Upper lobe of left lung (tissue), 6 donors: ENCODE measurements around the gene HELT. TPM values are rescaled to one million over a fixed set of nuclear protein-coding genes. Genes with fewer than 3 reads are reported as not detected.

Source experiments
- ATAC-seq, 2 donors: fragments of 200-7000 bp; cut with Tn5 transposase; one replicate each; pipeline ENCODE4 v1.9.1; 2022; ENCODE audit warnings: mild to moderate bottlenecking in 2 of 2, moderate library complexity in 2 of 2; ENCODE audit not compliant: low FRiP score in 2 of 2
- DNase-seq, 2 donors: peaks; one replicate each; pipeline ENCODE4 v3.0.0-alpha.2; 2019 to 2020
- H3K27ac ChIP-seq, 4 donors: fragments of 200-600 bp; sonication (generic); one replicate each; pipeline ENCODE4 v1.5.1; 2016 to 2019
- H3K27me3 ChIP-seq, 4 donors: fragments of 200-600 bp; sonication (generic); one replicate each; pipeline ENCODE4 v1.5.1; 2017 to 2019
- H3K36me3 ChIP-seq, 4 donors: fragments of 200-600 bp; sonication (generic); one replicate each; pipeline ENCODE4 v1.5.1; 2016 to 2019
- H3K4me1 ChIP-seq, 4 donors: fragments of 200-600 bp; sonication (generic); one replicate each; pipeline ENCODE4 v1.5.1; 2018 to 2019
- H3K4me3 ChIP-seq, 4 donors: fragments of 200-600 bp; sonication (generic); one replicate each; pipeline ENCODE4 v1.5.1; 2017 to 2019; ENCODE audit warnings: mild to moderate bottlenecking in 2 of 4, moderate library complexity in 1 of 4
- H3K9me3 ChIP-seq, 4 donors: fragments of 200-600 bp; sonication (generic); one replicate each; pipeline ENCODE4 v1.5.1; 2018 to 2019
- EP300 ChIP-seq, 4 donors: sonication (generic); formaldehyde crosslinking; IDR thresholded peaks; one replicate each; pipeline ENCODE4 v1.5.1; 2017; ENCODE audit warnings: antibody characterized with exemption in 4 of 4, control low read depth in 2 of 4
- POLR2A ChIP-seq, 4 donors: fragments of 450-650 bp; IDR thresholded peaks; one replicate each; pipeline ENCODE4 v1.5.1; 2016 to 2017; ENCODE audit warnings: antibody characterized with exemption in 4 of 4, mild to moderate bottlenecking in 2 of 4
- POLR2AphosphoS5 ChIP-seq, 2 donors: sonication (generic); formaldehyde crosslinking; IDR thresholded peaks; one replicate each; pipeline ENCODE4 v1.5.1; 2017; ENCODE audit warnings: antibody characterized with exemption in 2 of 2
- WGBS, 2 donors: methylation state at CpG; one replicate each; pipeline ENCODE4 v1.1.5; 2017 to 2018; 5-methylcytosine and 5-hydroxymethylcytosine counted together
- total RNA-seq, 6 donors: library from RNA; depleted of rRNA in 4 of 6; stranded (reverse); fragments of >200 nt in 4 of 6; gene quantifications; one replicate each; pipeline versions ENCODE4 v1.1.0 to v1.2.1, GENCODE V29; 2016 to 2021
- TF ChIP-seq, protein P1 (sequence below), 6 experiments: fragments of 450-650 bp in 4 of 6; fragments of 200-600 bp in 2 of 6; sonication (generic) in 2 of 6; IDR thresholded peaks; one replicate each; pipeline ENCODE4 v1.5.1; 2016 to 2019; ENCODE audit warnings: antibody characterized with exemption in 6 of 6
- donor health status: DM: no; HTN: no; CAD: no; lungs with moderate emphysema.
- donor health status: DM: no; HTN: yes; CAD: no; lungs with severe emphysema.

HELT gene
- total RNA-seq, 6 donors from 2014 or later, result 1.3 to 1.6 TPM; not detected in 4

DNA sequence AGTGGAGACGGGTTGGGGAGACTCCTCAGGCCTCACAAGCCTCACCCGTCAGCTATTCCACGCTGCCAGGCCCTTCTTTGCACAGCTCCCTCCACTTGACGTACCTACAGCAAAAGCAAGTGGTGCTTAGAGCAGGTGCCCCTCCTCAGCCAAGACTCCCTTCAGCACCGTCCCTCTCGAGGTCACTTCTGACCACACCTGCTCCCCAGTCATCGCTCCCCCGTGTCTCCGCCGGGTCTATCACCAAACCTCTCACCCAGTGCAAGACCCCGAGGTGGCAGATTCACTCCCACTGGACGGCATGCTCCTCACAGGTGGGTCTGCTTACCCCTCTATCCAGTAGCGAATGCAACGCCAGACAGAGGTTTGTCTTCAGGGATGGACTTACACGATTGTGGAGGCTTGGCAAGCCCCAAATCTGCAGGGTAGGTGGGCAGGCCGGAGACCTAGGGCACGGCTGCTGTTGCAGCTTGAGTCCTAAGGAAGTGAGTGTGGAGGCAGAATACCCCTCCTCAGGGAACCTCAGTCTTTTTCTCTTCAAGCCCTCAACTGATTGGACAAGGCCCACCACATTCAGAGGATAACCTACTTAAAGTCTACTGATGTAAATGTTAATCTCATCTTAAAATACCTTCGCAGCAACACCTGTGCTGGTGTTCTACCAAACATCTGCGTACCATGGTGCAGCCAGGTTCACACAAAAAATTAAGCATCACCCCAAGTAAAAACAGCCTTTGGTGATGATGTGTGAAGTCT lies 14.5 kb upstream of the HELT start:
- DNase-seq, result no peak

DNA sequence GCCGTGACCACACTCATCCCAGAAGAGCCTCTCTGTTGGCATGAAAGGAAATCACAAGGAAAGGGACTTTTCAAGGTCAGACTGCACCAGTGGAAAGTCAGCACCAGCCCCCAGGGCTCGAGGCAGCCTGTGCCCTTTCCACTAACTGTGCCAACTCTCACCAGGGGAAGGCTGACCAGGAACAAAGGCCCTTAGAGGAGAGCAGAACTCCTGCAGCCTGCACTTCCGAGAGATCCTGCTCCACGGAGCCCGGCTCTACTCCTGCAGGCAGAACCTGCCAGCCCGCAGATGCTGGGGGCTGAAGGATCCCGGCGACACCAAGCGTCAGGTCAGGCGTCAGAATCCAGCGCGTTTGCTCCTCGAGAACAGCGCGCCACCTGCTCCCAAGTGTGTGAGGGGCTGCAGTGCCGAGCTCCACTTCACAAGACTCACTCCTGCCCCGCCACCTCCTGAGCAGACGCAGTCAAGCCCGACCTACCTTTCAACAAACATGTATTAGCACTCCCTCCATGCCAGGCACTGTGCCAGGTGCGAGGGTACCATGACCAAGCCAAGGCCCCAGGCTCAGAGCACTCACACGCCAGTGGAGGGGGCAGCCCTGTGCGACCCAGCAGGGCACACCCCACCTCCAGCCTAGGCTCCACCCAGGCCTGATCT lies 13.6 kb upstream of the HELT start:
- Histone ChIP-seq H3K27me3 (no peaks in the 10 kb centered on the region), H3K4me1 (peaks cover 9 to 12% (median 10%) of the 10 kb centered on the region in 4 donors), H3K9me3 (no peaks in the 10 kb centered on the region), H3K4me3 (peak overlapping the region in 3 of 4 donors; percentile 14 to 33 (median 24)), H3K27ac (no peak overlapping the region), H3K36me3 (no peaks in the 10 kb centered on the region)
- DNase-seq (peak; percentile 33 to 54), ATAC-seq (peak; percentile 62)
- TF ChIP-seq POLR2A (IDR thresholded peaks at IDR 0.05), result no peak
- TF ChIP-seq POLR2AphosphoS5 (IDR thresholded peaks at IDR 0.05), result no peak
- no peak for TF ChIP-seq EP300 (IDR thresholded peaks at IDR 0.05)
- TF ChIP-seq, protein P1, sequence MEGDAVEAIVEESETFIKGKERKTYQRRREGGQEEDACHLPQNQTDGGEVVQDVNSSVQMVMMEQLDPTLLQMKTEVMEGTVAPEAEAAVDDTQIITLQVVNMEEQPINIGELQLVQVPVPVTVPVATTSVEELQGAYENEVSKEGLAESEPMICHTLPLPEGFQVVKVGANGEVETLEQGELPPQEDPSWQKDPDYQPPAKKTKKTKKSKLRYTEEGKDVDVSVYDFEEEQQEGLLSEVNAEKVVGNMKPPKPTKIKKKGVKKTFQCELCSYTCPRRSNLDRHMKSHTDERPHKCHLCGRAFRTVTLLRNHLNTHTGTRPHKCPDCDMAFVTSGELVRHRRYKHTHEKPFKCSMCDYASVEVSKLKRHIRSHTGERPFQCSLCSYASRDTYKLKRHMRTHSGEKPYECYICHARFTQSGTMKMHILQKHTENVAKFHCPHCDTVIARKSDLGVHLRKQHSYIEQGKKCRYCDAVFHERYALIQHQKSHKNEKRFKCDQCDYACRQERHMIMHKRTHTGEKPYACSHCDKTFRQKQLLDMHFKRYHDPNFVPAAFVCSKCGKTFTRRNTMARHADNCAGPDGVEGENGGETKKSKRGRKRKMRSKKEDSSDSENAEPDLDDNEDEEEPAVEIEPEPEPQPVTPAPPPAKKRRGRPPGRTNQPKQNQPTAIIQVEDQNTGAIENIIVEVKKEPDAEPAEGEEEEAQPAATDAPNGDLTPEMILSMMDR (IDR thresholded peaks at IDR 0.05), result no peak
- 26 to 42% methylated on average over 5 to 22 of the region's 22 CpGs for WGBS, 2 donors

More for the DNA sequence above, 14.5 kb upstream of the HELT start:
- ATAC-seq, result no peak
- 84 to 85% methylated on average over 17 to 19 of the region's 19 CpGs for WGBS, 2 donors
- Histone ChIP-seq H3K4me3 (no peak overlapping the region), H3K27me3 (no peaks in the 10 kb centered on the region), H3K27ac (no peak overlapping the region), H3K36me3 (no peaks in the 10 kb centered on the region), H3K9me3 (no peaks in the 10 kb centered on the region), H3K4me1 (peaks cover 9 to 12% (median 10%) of the 10 kb centered on the region in 4 donors)
- TF ChIP-seq POLR2A (IDR thresholded peaks at IDR 0.05), result no peak
- TF ChIP-seq, protein P1 (IDR thresholded peaks at IDR 0.05), result no peak
- no peak for TF ChIP-seq EP300 (IDR thresholded peaks at IDR 0.05)
- no peak for TF ChIP-seq POLR2AphosphoS5 (IDR thresholded peaks at IDR 0.05)

DNA sequence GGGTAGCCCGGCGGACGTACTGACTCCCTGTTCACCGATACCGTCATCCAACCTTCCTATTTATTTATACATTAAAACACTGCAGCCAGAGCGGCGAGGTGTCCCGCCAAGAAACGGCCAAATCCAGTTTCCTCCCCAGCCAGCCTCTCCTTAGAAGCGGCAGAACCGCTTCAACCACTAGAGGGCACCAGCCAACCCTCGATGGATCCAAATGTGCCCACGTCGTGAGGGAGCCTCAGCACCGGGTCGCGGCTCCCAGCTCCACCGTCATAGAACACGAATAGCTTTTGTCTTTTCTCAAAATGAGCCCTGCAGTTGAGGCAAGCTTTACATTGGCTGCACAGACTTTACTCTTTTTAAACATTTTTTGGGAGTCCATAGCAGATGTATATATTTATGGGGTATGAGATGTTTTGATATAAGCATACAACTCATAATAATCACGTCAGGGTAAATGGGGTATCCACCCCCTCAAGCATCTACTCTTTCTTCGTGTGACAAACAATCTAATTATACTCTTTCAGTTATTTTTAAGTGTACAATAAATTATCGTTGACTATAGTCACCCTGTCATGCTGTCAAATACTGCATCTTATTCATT lies 13.0 kb upstream of the HELT start:
- Histone ChIP-seq H3K36me3 (no peaks in the 10 kb centered on the region), H3K9me3 (no peaks in the 10 kb centered on the region), H3K4me3 (peak overlapping the region in 3 of 4 donors; percentile 14 to 33 (median 24)), H3K4me1 (peaks cover 9 to 12% (median 10%) of the 10 kb centered on the region in 4 donors), H3K27me3 (no peaks in the 10 kb centered on the region), H3K27ac (no peak overlapping the region)
- DNase-seq (peak; percentile 58 to 89), ATAC-seq (peak; percentile 90 to 95)
- TF ChIP-seq, protein P1 (IDR thresholded peaks at IDR 0.05), result peak; percentile 80 to 86 (median 83)
- TF ChIP-seq POLR2A (IDR thresholded peaks at IDR 0.05), result no peak
- no peak for TF ChIP-seq POLR2AphosphoS5 (IDR thresholded peaks at IDR 0.05)
- TF ChIP-seq EP300 (IDR thresholded peaks at IDR 0.05), result no peak
- 5 to 6% methylated on average over 14 to 22 of the region's 22 CpGs for WGBS, 2 donors

DNA sequence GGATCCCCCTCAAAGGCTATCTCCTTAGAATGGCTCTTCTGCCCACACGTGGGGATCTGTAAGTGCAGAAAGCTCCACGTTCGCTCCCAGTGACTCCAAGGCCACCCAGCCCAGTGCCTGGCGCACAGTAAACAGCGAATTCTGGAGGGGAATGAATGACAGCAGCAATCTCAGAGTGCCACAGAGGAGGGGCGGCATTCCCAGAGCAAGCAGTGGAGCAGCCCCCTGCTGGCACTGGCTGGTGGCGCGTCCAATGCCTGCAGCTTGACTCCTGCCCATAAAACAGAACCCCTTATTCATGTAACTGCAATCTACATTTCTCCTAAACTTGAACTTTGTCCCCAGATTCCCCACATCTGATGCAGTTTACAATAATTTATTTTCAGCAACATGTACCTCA lies 6.9 kb upstream of the HELT start:
- ATAC-seq (peak in 1 of 2 donors; percentile 22), DNase-seq (peak in 1 of 2 donors; percentile 70)
- H3K27me3 ChIP-seq, result peaks cover 0 to 13% (median 3%) of the 10 kb centered on the region in 4 donors
- peaks cover 0 to 6% (median 0%) of the 10 kb centered on the region in 4 donors for H3K4me1 ChIP-seq
- WGBS, 2 donors, result 16 to 19% methylated on average over 8 of the region's 8 CpGs
- H3K4me3 ChIP-seq, result no peak overlapping the region
- H3K27ac ChIP-seq, result no peak overlapping the region
- H3K36me3 ChIP-seq, result no peaks in the 10 kb centered on the region
- no peaks in the 10 kb centered on the region for H3K9me3 ChIP-seq
- TF ChIP-seq EP300 (IDR thresholded peaks at IDR 0.05), result no peak
- no peak for TF ChIP-seq POLR2AphosphoS5 (IDR thresholded peaks at IDR 0.05)
- TF ChIP-seq POLR2A (IDR thresholded peaks at IDR 0.05), result no peak
- TF ChIP-seq, protein P1 (IDR thresholded peaks at IDR 0.05), result peak in 5 of 6 experiments; percentile 14 to 38 (median 28)
